A549 (cell line): ENCODE data around the gene TXNDC8. TPM values are rescaled to one million over a fixed set of nuclear protein-coding genes. Genes with fewer than 3 reads are reported as not detected.

Source experiments
- ATAC-seq, 2 experiments: fragments of 200-7000 bp in 1 of 2; fragments of >200 bp in 1 of 2; cut with Nextera tagmentation in 1 of 2; cut with Tn5 transposase in 1 of 2; 3 replicates each; pipeline versions ENCODE4 v1.8.0 to v1.9.1; 2018 to 2020; ENCODE audit warnings: mild to moderate bottlenecking in 1 of 2, moderate library complexity in 1 of 2
- CTCF ChIA-PET: fragments of 300-600 bp; sonication (Branson Sonifier 250); formaldehyde crosslinking; extraction: SDS; loops from one replicate; lab custom pipeline; 2021; ENCODE audit warnings: antibody characterized with exemption, inconsistent platforms; lab: Yijun Ruan, JAX
- POLR2A ChIA-PET: fragments of 350-600 bp; formaldehyde crosslinking; extraction: SDS; loops from one replicate; lab custom pipeline; 2021; ENCODE audit warnings: antibody characterized with exemption, inconsistent platforms; lab: Yijun Ruan, JAX
- DNase-seq, 2 experiments: peaks; one replicate each; pipeline versions ENCODE4 v3.0.0 to v3.0.0-alpha.2; 2011 to 2016; ENCODE audit warnings: low read depth in 1 of 2, low spot score in 1 of 2
- FAIRE-seq: peaks from 2 replicates; lab custom pipeline; 2011; peaks lifted over from hg19 to GRCh38; lab: Jason Lieb, UNC
- H3K27ac ChIP-seq, 2 experiments: fragments of >200 bp; sonication (Bioruptor Twin); formaldehyde crosslinking; 3 replicates each; pipeline ENCODE4 v1.5.1; 2016 to 2017
- H3K4me1 ChIP-seq: fragments of >200 bp; sonication (Bioruptor Twin); formaldehyde crosslinking; 3 replicates; pipeline ENCODE4 v1.6.1; 2016
- H3K4me2 ChIP-seq: fragments of >200 bp; sonication (Bioruptor Twin); formaldehyde crosslinking; 3 replicates; pipeline ENCODE4 v1.6.1; 2016
- H3K4me3 ChIP-seq: fragments of >200 bp; sonication (Bioruptor Twin); formaldehyde crosslinking; 3 replicates; pipeline ENCODE4 v1.5.1; 2016
- H3K9me3 ChIP-seq: fragments of >200 bp; sonication (Bioruptor Twin); formaldehyde crosslinking; 3 replicates; pipeline ENCODE4 v1.6.1; 2016
- BHLHE40 ChIP-seq: IDR thresholded peaks from 2 replicates; pipeline ENCODE4 v1.6.1; 2012; ENCODE audit warnings: low read depth, low read length, inconsistent platforms
- CBX2 ChIP-seq: fragments of 200-600 bp; sonication (generic); IDR thresholded peaks from 2 replicates; pipeline ENCODE4 v1.6.1; 2016; ENCODE audit warnings: low read depth, mild to moderate bottlenecking, borderline replicate concordance
- CBX8 ChIP-seq: fragments of 200-600 bp; sonication (generic); IDR thresholded peaks from 2 replicates; pipeline ENCODE4 v1.6.1; 2016
- CHD2 ChIP-seq: fragments of 150-350 bp; IDR thresholded peaks from 2 replicates; pipeline ENCODE4 v1.6.1; 2014; ENCODE audit warnings: low read length; ENCODE audit not compliant: partially characterized antibody
- EHMT2 ChIP-seq: fragments of 200-600 bp; sonication (generic); IDR thresholded peaks from 2 replicates; pipeline ENCODE4 v1.6.1; 2016; ENCODE audit warnings: antibody characterized with exemption, low read depth, mild to moderate bottlenecking, moderate library complexity
- FOSL2 ChIP-seq, 2 experiments: fragments of 450-650 bp in 1 of 2; fragments of >200 bp in 1 of 2; sonication (Bioruptor Twin) in 1 of 2; formaldehyde crosslinking; IDR thresholded peaks; 2 replicates each; pipeline versions ENCODE4 v1.5.0 to v1.6.1; 2016 to 2020; ENCODE audit warnings: mild to moderate bottlenecking in 1 of 2, moderate library complexity in 1 of 2
- FOXS1 ChIP-seq: fragments of 250-450 bp; sonication (Bioruptor Pico); IDR thresholded peaks from 2 replicates; pipeline ENCODE4 v1.5.0; 2020; ENCODE audit warnings: mild to moderate bottlenecking, moderate library complexity
- HDAC2 ChIP-seq: fragments of 200-600 bp; sonication (generic); IDR thresholded peaks from 2 replicates; pipeline ENCODE4 v1.6.1; 2016
- HEYL ChIP-seq: fragments of 250-450 bp; sonication (Bioruptor Pico); IDR thresholded peaks from 2 replicates; pipeline ENCODE4 v1.8.0; 2021; ENCODE audit warnings: mild to moderate bottlenecking, moderate library complexity
- HOXA7 ChIP-seq: fragments of 250-450 bp; sonication (Bioruptor Pico); IDR thresholded peaks from 2 replicates; pipeline ENCODE4 v1.5.0; 2020; ENCODE audit warnings: mild to moderate bottlenecking, moderate library complexity
- HOXB13 ChIP-seq: fragments of 250-450 bp; sonication (Bioruptor Pico); IDR thresholded peaks from 2 replicates; pipeline ENCODE4 v1.5.0; 2020; ENCODE audit warnings: low read depth, mild to moderate bottlenecking, moderate library complexity
- HOXB5 ChIP-seq: fragments of 250-450 bp; sonication (Bioruptor Pico); IDR thresholded peaks from 2 replicates; pipeline ENCODE4 v1.5.0; 2020; ENCODE audit warnings: mild to moderate bottlenecking, moderate library complexity
- JUN ChIP-seq, 2 experiments: fragments of >200 bp; sonication (Bioruptor Twin); formaldehyde crosslinking; IDR thresholded peaks; 2 replicates in 1 of 2; 3 replicates in 1 of 2; pipeline ENCODE4 v1.6.1; 2016 to 2017
- JUNB ChIP-seq: fragments of >200 bp; sonication (Bioruptor Twin); formaldehyde crosslinking; IDR thresholded peaks from 2 replicates; pipeline ENCODE4 v1.6.1; 2016
- MYC ChIP-seq: IDR thresholded peaks from 2 replicates; pipeline ENCODE4 v1.6.1; 2012; ENCODE audit warnings: mild to moderate bottlenecking, inconsistent platforms, low read length, improper control_type of control experiment, borderline replicate concordance
- NFE2L2 ChIP-seq: fragments of 150-350 bp; conservative IDR thresholded peaks from 2 replicates; pipeline ENCODE4 v1.6.1; 2014; ENCODE audit warnings: low read length
- NPAS2 ChIP-seq: fragments of 250-450 bp; sonication (Bioruptor Pico); IDR thresholded peaks from 2 replicates; pipeline ENCODE4 v1.8.0; 2022; ENCODE audit warnings: mild to moderate bottlenecking, moderate library complexity, borderline replicate concordance
- PHF8 ChIP-seq: fragments of 200-600 bp; sonication (generic); IDR thresholded peaks from 2 replicates; pipeline ENCODE4 v1.6.1; 2016; ENCODE audit warnings: low read depth, mild to moderate bottlenecking, antibody characterized with exemption, moderate library complexity, borderline replicate concordance
- POLR2A ChIP-seq: IDR thresholded peaks from 2 replicates; pipeline ENCODE4 v1.6.1; 2012; ENCODE audit warnings: mild to moderate bottlenecking, low read length
- RCOR1 ChIP-seq: fragments of 150-350 bp; IDR thresholded peaks from 2 replicates; pipeline ENCODE4 v1.6.1; 2014; ENCODE audit warnings: antibody characterized with exemption, low read length, low read depth
- RNF2 ChIP-seq: fragments of 200-600 bp; sonication (generic); IDR thresholded peaks from 2 replicates; pipeline ENCODE4 v1.6.1; 2016; ENCODE audit warnings: low read depth, mild to moderate bottlenecking, antibody characterized with exemption, moderate library complexity, borderline replicate concordance
- SMC3 ChIP-seq: fragments of >200 bp; sonication (Bioruptor Twin); formaldehyde crosslinking; IDR thresholded peaks from 3 replicates; pipeline ENCODE4 v1.6.1; 2018; ENCODE audit warnings: inconsistent platforms
- SREBF2 ChIP-seq: fragments of 450-650 bp; IDR thresholded peaks from 2 replicates; pipeline ENCODE4 v1.6.1; 2014; ENCODE audit warnings: mild to moderate bottlenecking, moderate library complexity
- TFCP2L1 ChIP-seq: fragments of 250-450 bp; sonication (Bioruptor Pico); IDR thresholded peaks from 2 replicates; pipeline ENCODE4 v1.5.0; 2021; ENCODE audit warnings: mild to moderate bottlenecking
- WGBS: methylation state at CpG from one replicate; pipeline ENCODE4 v1.1.6; 2017; ENCODE audit errors: missing lambda C conversion rate; 5-methylcytosine and 5-hydroxymethylcytosine counted together
- polyA plus RNA-seq, 4 experiments: library from polyadenylated mRNA; depleted of rRNA in 3 of 4; stranded (reverse); fragments of >200 nt; fragmentation: RNase III in 1 of 4; extraction: RNeasy Plus Mini Kit Qiagen cat#74134 plus additional on column Dnase treatment in 1 of 4; gene quantifications; 2 replicates in 3 of 4; 3 replicates in 1 of 4; pipeline ENCODE4 v1.2.3, GENCODE V29; 2011 to 2017
- TF ChIP-seq, protein P1 (sequence below): IDR thresholded peaks from 2 replicates; pipeline ENCODE4 v1.6.1; 2012
- TF ChIP-seq, protein P2 (sequence below): fragments of 450-650 bp; IDR thresholded peaks from 2 replicates; pipeline ENCODE4 v1.6.1; 2014; ENCODE audit warnings: antibody characterized with exemption
- TF ChIP-seq, protein P3 (sequence below): fragments of >200 bp; sonication (Bioruptor Twin); formaldehyde crosslinking; IDR thresholded peaks from 3 replicates; pipeline ENCODE4 v1.6.1; 2016
- TF ChIP-seq, protein P4 (sequence below): IDR thresholded peaks from 2 replicates; pipeline ENCODE4 v1.6.1; 2012; ENCODE audit warnings: low read depth, borderline replicate concordance
- TF ChIP-seq, protein P5 (sequence below): fragments of >200 bp; sonication (Bioruptor Twin); formaldehyde crosslinking; IDR thresholded peaks from 3 replicates; pipeline ENCODE4 v1.5.1; 2016

TXNDC8 gene
- polyA plus RNA-seq, 2 of the 4 experiments (the other 2 are of a cell fraction), result not detected

DNA sequence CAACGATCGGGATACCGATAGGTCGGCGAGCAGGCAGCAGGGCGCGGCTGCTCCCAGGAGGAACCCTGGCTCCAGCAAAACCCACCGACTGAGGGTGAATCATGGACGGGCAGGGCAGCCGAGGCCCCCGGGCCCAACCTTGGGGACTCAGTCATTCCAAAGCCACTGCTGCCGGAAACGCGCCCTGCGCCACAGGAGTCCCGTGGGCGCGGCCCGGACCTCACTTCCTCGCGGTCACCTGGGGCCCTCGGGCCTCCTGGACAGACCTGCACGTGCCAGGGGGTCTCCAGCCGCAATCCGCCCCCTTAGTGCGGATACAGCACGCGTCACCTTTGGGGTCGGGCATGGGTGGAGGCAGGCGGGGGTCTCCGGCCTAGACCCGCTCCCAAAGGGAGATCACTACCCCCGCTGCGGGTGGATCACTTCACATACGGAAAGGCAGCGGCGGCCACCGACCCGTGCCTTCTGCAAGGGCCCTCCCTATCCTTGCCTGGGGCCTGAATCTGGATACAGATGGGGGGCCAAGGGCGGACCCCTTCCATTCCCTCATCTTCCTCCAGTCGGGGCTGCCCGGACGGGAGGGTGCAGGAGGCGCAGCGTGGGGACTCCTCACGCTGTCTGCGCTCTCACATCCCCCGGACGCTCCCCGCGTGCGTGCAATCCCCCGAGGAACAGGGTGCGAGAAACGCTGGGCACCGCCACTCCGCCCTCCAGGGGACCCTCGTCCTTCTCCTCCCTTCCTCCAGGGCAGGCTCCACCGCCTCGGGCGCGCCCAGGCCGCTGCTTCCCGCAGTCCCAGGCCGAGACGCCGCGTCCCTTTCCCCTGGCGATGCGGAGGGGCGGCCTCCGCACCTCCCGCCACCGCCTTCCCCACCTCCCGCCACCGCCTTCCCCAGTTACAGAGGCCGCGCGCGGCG lies 81.9 kb downstream of the TXNDC8 start:
- Histone ChIP-seq H3K27ac (peak overlapping the region; percentile 97), H3K9me3 (no peaks in the 10 kb centered on the region), H3K4me2 (peak overlapping the region; percentile 76), H3K4me1 (peaks cover 57% of the 10 kb centered on the region), H3K4me3 (peak overlapping the region; percentile 67)
- TF ChIP-seq MYC, result no peak; the same call in 1 of the 2 replicates
- TF ChIP-seq HDAC2, result no peak
- TF ChIP-seq, protein P1, sequence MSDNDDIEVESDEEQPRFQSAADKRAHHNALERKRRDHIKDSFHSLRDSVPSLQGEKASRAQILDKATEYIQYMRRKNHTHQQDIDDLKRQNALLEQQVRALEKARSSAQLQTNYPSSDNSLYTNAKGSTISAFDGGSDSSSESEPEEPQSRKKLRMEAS, result peak; percentile 73
- no peak for TF ChIP-seq FOSL2 (IDR thresholded peaks at IDR 0.05)
- peak; percentile 22; the same call in 1 of the 2 replicates for TF ChIP-seq FOSL2 (CRISPR knock-in tag; IDR thresholded peaks at IDR 0.05)
- peak in 1 of 2 experiments; percentile 5; a peak in 2 of 5 replicates for TF ChIP-seq JUN (IDR thresholded peaks at IDR 0.05)
- TF ChIP-seq, protein P2, sequence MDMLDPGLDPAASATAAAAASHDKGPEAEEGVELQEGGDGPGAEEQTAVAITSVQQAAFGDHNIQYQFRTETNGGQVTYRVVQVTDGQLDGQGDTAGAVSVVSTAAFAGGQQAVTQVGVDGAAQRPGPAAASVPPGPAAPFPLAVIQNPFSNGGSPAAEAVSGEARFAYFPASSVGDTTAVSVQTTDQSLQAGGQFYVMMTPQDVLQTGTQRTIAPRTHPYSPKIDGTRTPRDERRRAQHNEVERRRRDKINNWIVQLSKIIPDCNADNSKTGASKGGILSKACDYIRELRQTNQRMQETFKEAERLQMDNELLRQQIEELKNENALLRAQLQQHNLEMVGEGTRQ, result peak; percentile 44; the same call in 1 of the 2 replicates
- no peak for TF ChIP-seq CBX8
- peak; percentile 69 for TF ChIP-seq BHLHE40
- peak; percentile 79; the same call in 1 of the 2 replicates for TF ChIP-seq PHF8
- TF ChIP-seq EHMT2, result no peak
- 0 out of 2 replicates have a peak, but pooled peaks have one; percentile 29 for TF ChIP-seq TFCP2L1
- no peak for TF ChIP-seq RNF2
- no peak for TF ChIP-seq POLR2A
- peak in 1 of 2 experiments; percentile 61 for DNase-seq
- POLR2A ChIA-PET, result interaction anchor here (0.5 to 2.0 kb wide), 23 partner anchors 9 to 656 kb away, joined by 3 to 30 read pairs (median 5); no protein-coding TSS in a partner anchor
- peak; percentile 45 to 48 for ATAC-seq
- 0% methylated on average over 31 of the region's 81 CpGs for WGBS
- FAIRE-seq, result no peak
- CTCF ChIA-PET, result interaction anchor here (1.0 to 1.8 kb wide), 3 partner anchors 8 to 14 kb away, joined by 3 to 7 read pairs (median 4); no protein-coding TSS in a partner anchor

DNA sequence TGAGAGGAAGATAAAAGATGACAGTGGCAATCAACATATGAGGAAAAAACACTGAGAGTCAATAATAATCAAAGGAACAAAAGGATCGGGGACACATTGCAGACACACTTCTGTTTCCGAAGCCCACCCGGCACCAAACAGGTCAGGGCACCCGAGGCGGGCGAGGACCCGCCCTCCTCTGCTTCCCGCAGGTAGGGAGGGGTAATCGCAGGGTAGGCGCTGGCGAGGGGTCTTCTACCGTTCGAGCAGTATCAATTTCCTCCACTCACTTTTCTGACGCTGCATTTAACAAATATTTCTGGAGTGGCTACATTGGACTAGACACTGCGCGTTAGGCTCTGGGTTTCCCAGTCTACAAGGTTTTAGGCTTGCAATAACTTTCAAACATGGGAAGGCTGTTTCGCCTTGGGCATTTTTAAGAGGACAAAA lies 82.6 kb downstream of the TXNDC8 start:
- H3K4me3 ChIP-seq, result peak overlapping the region; percentile 67
- TF ChIP-seq HOXB5 (CRISPR knock-in tag) (no peak), HOXA7 (CRISPR knock-in tag) (peak; percentile 72; the same call in 1 of the 2 replicates), CBX2 (no peak)

DNA sequence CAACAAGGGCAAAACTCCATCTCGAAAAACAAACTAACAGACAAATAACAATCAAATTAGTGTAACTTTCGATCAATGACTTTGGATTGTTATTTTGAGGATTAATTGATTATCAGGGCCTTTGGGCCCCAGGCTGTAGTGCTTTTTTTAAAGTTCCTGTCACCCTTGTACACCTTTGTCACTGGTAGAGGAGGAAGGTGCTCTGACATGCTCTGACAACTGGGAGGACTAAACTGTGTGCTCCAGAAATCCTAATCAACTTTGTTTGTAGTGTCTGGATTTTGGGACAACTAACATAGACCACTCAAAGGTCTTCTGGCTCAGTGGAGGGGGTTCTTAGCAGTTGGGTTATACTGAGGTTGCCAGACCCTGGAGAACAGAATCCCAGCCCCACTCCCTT lies 83.2 kb downstream of the TXNDC8 start:
- ATAC-seq, result no peak
- H3K4me2 ChIP-seq, result peak overlapping the region; percentile 76
- POLR2A ChIA-PET, result no interaction called here
- no peak for FAIRE-seq
- TF ChIP-seq HEYL (CRISPR knock-in tag) (no peak), NPAS2 (CRISPR knock-in tag) (no peak), HOXB5 (CRISPR knock-in tag) (no peak), FOXS1 (CRISPR knock-in tag) (no peak), SREBF2 (no peak), JUNB (no peak), RCOR1 (no peak), NFE2L2 (no peak), CHD2 (no peak), BHLHE40 (no peak), HOXB13 (CRISPR knock-in tag) (no peak), SMC3 (no peak)
- TF ChIP-seq, protein P3, sequence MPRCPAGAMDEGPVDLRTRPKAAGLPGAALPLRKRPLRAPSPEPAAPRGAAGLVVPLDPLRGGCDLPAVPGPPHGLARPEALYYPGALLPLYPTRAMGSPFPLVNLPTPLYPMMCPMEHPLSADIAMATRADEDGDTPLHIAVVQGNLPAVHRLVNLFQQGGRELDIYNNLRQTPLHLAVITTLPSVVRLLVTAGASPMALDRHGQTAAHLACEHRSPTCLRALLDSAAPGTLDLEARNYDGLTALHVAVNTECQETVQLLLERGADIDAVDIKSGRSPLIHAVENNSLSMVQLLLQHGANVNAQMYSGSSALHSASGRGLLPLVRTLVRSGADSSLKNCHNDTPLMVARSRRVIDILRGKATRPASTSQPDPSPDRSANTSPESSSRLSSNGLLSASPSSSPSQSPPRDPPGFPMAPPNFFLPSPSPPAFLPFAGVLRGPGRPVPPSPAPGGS, result no peak
- TF ChIP-seq, protein P4, sequence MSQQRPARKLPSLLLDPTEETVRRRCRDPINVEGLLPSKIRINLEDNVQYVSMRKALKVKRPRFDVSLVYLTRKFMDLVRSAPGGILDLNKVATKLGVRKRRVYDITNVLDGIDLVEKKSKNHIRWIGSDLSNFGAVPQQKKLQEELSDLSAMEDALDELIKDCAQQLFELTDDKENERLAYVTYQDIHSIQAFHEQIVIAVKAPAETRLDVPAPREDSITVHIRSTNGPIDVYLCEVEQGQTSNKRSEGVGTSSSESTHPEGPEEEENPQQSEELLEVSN, result no peak
- TF ChIP-seq, protein P5, sequence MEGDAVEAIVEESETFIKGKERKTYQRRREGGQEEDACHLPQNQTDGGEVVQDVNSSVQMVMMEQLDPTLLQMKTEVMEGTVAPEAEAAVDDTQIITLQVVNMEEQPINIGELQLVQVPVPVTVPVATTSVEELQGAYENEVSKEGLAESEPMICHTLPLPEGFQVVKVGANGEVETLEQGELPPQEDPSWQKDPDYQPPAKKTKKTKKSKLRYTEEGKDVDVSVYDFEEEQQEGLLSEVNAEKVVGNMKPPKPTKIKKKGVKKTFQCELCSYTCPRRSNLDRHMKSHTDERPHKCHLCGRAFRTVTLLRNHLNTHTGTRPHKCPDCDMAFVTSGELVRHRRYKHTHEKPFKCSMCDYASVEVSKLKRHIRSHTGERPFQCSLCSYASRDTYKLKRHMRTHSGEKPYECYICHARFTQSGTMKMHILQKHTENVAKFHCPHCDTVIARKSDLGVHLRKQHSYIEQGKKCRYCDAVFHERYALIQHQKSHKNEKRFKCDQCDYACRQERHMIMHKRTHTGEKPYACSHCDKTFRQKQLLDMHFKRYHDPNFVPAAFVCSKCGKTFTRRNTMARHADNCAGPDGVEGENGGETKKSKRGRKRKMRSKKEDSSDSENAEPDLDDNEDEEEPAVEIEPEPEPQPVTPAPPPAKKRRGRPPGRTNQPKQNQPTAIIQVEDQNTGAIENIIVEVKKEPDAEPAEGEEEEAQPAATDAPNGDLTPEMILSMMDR, result no peak
- no peak for DNase-seq
- WGBS, result 0% methylated on average over 2 of the region's 2 CpGs
- peaks cover 66% of the 10 kb centered on the region for H3K4me1 ChIP-seq
- H3K9me3 ChIP-seq, result no peaks in the 10 kb centered on the region
- CTCF ChIA-PET, result no interaction called here
- peak overlapping the region; percentile 67 for H3K4me3 ChIP-seq
- peak overlapping the region; percentile 97 for H3K27ac ChIP-seq

More for the DNA sequence above, 82.6 kb downstream of the TXNDC8 start:
- ATAC-seq, result peak in 1 of 2 experiments; percentile 0; a peak in 1 of 6 replicates
- H3K4me2 ChIP-seq, result peak overlapping the region; percentile 76
- 0% methylated on average over 17 of the region's 17 CpGs for WGBS
- H3K9me3 ChIP-seq, result no peaks in the 10 kb centered on the region
- FAIRE-seq, result no peak
- ChIA-PET POLR2A (no interaction called here), CTCF (no interaction called here)
- no peak for DNase-seq
- H3K4me1 ChIP-seq, result peaks cover 63% of the 10 kb centered on the region
- peak overlapping the region; percentile 97 for H3K27ac ChIP-seq
